ENCODE results near the gene AKIRIN1. TPM values are rescaled to one million over a fixed set of nuclear protein-coding genes. Genes with fewer than 3 reads are reported as not detected.

The AKIRIN1 gene
- total RNA-seq, 2 donors from 2014 or later, result 128 to 137 TPM

GRCh38 chr1:39044762-39045161 is 53.7 kb downstream of the AKIRIN1 start:
- no peak for DNase-seq
- Mint-ChIP-seq H3K4me1 (peaks cover 6% of the 10 kb centered on the region), H3K27me3 (ENCODE audit: insufficient read depth) (no peaks in the 10 kb centered on the region), H3K4me3 (no peak overlapping the region), H3K9me3 (no peaks in the 10 kb centered on the region), H3K27ac (no peak overlapping the region), H3K36me3 (ENCODE audit: low read depth) (peaks cover 29% of the 10 kb centered on the region)
- H3K9me3 ChIP-seq (ENCODE audit: control insufficient read depth, low read length), result no peaks in the 10 kb centered on the region
- peaks cover 13% of the 10 kb centered on the region for H3K36me3 ChIP-seq (ENCODE audit: control insufficient read depth, insufficient read depth, low read length)
- H3K27me3 ChIP-seq (ENCODE audit: control insufficient read depth, insufficient read depth, low read length, poor library complexity, severe bottlenecking), result no peaks in the 10 kb centered on the region
- peak; percentile 36 for TF ChIP-seq CTCF (conservative IDR thresholded peaks at IDR 0.05)
- H3K27ac ChIP-seq (ENCODE audit: low read depth, low read length), result no peak overlapping the region
- H3K4me3 ChIP-seq (ENCODE audit: low read length), result no peak overlapping the region
- 86% methylated on average over 1 of the region's 1 CpG; no CpG with 5 or more reads in 1 of the 2 experiments for WGBS, 2 experiments (ENCODE audit: insufficient coverage in 1 of 2, insufficient read length in 1 of 2)
- H3K4me1 ChIP-seq (ENCODE audit: control insufficient read depth, insufficient read depth, low read length), result peaks cover 5% of the 10 kb centered on the region
- H3K9ac ChIP-seq (ENCODE audit: extremely low read depth, low read length, poor library complexity, severe bottlenecking), result no peak overlapping the region

- Mint-ChIP-seq H3K4me3 (no peak overlapping the region), H3K36me3 (ENCODE audit: low read depth) (peaks cover 32% of the 10 kb centered on the region), H3K9me3 (no peaks in the 10 kb centered on the region), H3K27ac (no peak overlapping the region), H3K4me1 (peaks cover 6% of the 10 kb centered on the region), H3K27me3 (ENCODE audit: insufficient read depth) (no peaks in the 10 kb centered on the region)
- DNase-seq, result no peak
- WGBS, 2 experiments (ENCODE audit: insufficient coverage in 1 of 2, insufficient read length in 1 of 2), result 94 to 100% methylated on average over 6 of the region's 8 CpGs
- H3K4me1 ChIP-seq (ENCODE audit: control insufficient read depth, insufficient read depth, low read length), result peaks cover 5% of the 10 kb centered on the region
- H3K27me3 ChIP-seq (ENCODE audit: control insufficient read depth, insufficient read depth, low read length, poor library complexity, severe bottlenecking), result no peaks in the 10 kb centered on the region
- no peak overlapping the region for H3K27ac ChIP-seq (ENCODE audit: low read depth, low read length)
- H3K9ac ChIP-seq (ENCODE audit: extremely low read depth, low read length, poor library complexity, severe bottlenecking), result no peak overlapping the region
- no peak overlapping the region for H3K4me3 ChIP-seq (ENCODE audit: low read length)
- no peaks in the 10 kb centered on the region for H3K9me3 ChIP-seq (ENCODE audit: control insufficient read depth, low read length)
- peaks cover 13% of the 10 kb centered on the region for H3K36me3 ChIP-seq (ENCODE audit: control insufficient read depth, insufficient read depth, low read length)
- no peak for TF ChIP-seq CTCF (conservative IDR thresholded peaks at IDR 0.05)
Measured at GRCh38 chr1:39045231-39045630, 54.2 kb downstream of the AKIRIN1 start.

GRCh38 chr1:39046613-39047210 is 55.6 kb downstream of the AKIRIN1 start:
- peaks cover 28% of the 10 kb centered on the region for H3K36me3 Mint-ChIP-seq (ENCODE audit: low read depth)
- peaks cover 5% of the 10 kb centered on the region for H3K4me1 ChIP-seq (ENCODE audit: control insufficient read depth, insufficient read depth, low read length)
- peaks cover 7% of the 10 kb centered on the region for H3K36me3 ChIP-seq (ENCODE audit: control insufficient read depth, insufficient read depth, low read length)
- H3K4me3 ChIP-seq (ENCODE audit: low read length), result no peak overlapping the region
- no peaks in the 10 kb centered on the region for H3K9me3 Mint-ChIP-seq
- H3K27ac ChIP-seq (ENCODE audit: low read depth, low read length), result peak overlapping the region; percentile 7
- no peak for DNase-seq
- no peak for TF ChIP-seq CTCF (conservative IDR thresholded peaks at IDR 0.05)
- H3K9ac ChIP-seq (ENCODE audit: extremely low read depth, low read length, poor library complexity, severe bottlenecking), result no peak overlapping the region
- 85 to 89% methylated on average over 6 of the region's 6 CpGs for WGBS, 2 experiments (ENCODE audit: insufficient coverage in 1 of 2, insufficient read length in 1 of 2)
- no peaks in the 10 kb centered on the region for H3K27me3 ChIP-seq (ENCODE audit: control insufficient read depth, insufficient read depth, low read length, poor library complexity, severe bottlenecking)
- no peak overlapping the region for H3K4me3 Mint-ChIP-seq
- H3K4me1 Mint-ChIP-seq, result peaks cover 6% of the 10 kb centered on the region
- H3K9me3 ChIP-seq (ENCODE audit: control insufficient read depth, low read length), result no peaks in the 10 kb centered on the region
- no peak overlapping the region for H3K27ac Mint-ChIP-seq
- H3K27me3 Mint-ChIP-seq (ENCODE audit: insufficient read depth), result no peaks in the 10 kb centered on the region
